ENCODE results near the gene EZR. TPM values are rescaled to one million over a fixed set of nuclear protein-coding genes. Genes with fewer than 3 reads are reported as not detected.

EZR gene
- total and polyA plus RNA-seq, 10 of the 15 experiments (the other 5 are each of a cell fraction or from before 2014, with no cell fraction given), result 79.1 to 282 (median 161) TPM

GRCh38 chr6:158760618-158761250, 58.4 kb downstream of the EZR start:
- ChIA-PET CTCF (interaction anchor here (1.0 to 1.1 kb wide), 3 partner anchors 53 to 70 kb away, joined by 3 read pairs; no protein-coding TSS in a partner anchor), RAD21 (ENCODE audit: unreplicated experiment) (no interaction called here), SMC1A (ENCODE audit: uncharacterized antibody, unreplicated experiment) (interaction anchor here (1.0 kb wide), 1 partner anchor 209 kb away, joined by 3 read pairs; no protein-coding TSS in a partner anchor), POLR2A (no interaction called here)
- FAIRE-seq (no peak), DNase-seq (ENCODE audit: low read depth, low spot score) (no peak), ATAC-seq (no peak)
- BruUV-seq (replicated peaks), result no TSS peak
- in situ Hi-C loops (cut with MboI) (no loop called here), intact Hi-C loops (cut with micrococcal nuclease; ENCODE audit: unreplicated experiment) (no loop called here)
- no peaks in the 10 kb centered on the region for H3K4me1 ChIP-seq (ENCODE audit: control insufficient read depth, insufficient read depth, low read length)
- no peak overlapping the region for H3K4me3 ChIP-seq
- no peak overlapping the region for H2AFZ ChIP-seq (ENCODE audit: control insufficient read depth, low read depth, low read length)
- no peak overlapping the region for H3K27ac ChIP-seq (ENCODE audit: control insufficient read depth, insufficient read depth)
- H3K27me3 ChIP-seq (replicated peaks in 1 of 2; ENCODE audit: control insufficient read depth in 2 of 2, insufficient read depth in 2 of 2, low read length in 1 of 2), result no peaks in the 10 kb centered on the region
- no peaks in the 10 kb centered on the region for H3K9me3 ChIP-seq (replicated peaks; ENCODE audit: control insufficient read depth, insufficient read depth, low read length)
- no peak overlapping the region for H3K9ac ChIP-seq (ENCODE audit: control insufficient read depth, insufficient read depth, low read length)
- TF ChIP-seq TBL1XR1 (IDR thresholded peaks at IDR 0.05; ENCODE audit: low read depth, low read length) (no peak), TCF3 (IDR thresholded peaks at IDR 0.05; ENCODE audit: borderline replicate concordance, insufficient read depth, low read depth, low read length) (no peak), CHD1 (IDR thresholded peaks at IDR 0.05; ENCODE audit: low read depth, low read length) (no peak), HCFC1 (IDR thresholded peaks at IDR 0.05; ENCODE audit: low read length) (no peak), USF1 (IDR thresholded peaks at IDR 0.05; ENCODE audit: borderline replicate concordance, extremely low read length, insufficient read depth, low read depth, low read length) (no peak), CUX1 (IDR thresholded peaks at IDR 0.05; ENCODE audit: insufficient replicate concordance, low read depth, low read length) (no peak)
- H3K4me2 ChIP-seq (ENCODE audit: control insufficient read depth, insufficient read depth), result no peak overlapping the region
- H4K20me1 ChIP-seq (ENCODE audit: control insufficient read depth, insufficient read depth), result no peaks in the 10 kb centered on the region
- no peaks in the 10 kb centered on the region for H3K79me2 ChIP-seq (ENCODE audit: control insufficient read depth, insufficient read depth, low read length)
- H3K36me3 ChIP-seq (ENCODE audit: control insufficient read depth in 2 of 2, insufficient read depth in 2 of 2, low read length in 1 of 2), result peaks cover 4 to 6% of the 10 kb centered on the region in 2 experiments; a peak in 3 of 4 replicates
- 73% methylated on average over 16 of the region's 17 CpGs for WGBS (ENCODE audit: insufficient coverage, insufficient replicate concordance, low lambda C conversion rate, missing lambda C conversion rate)
